SJCRH30 (cell line): Measurements from ENCODE around the gene LIPT1. TPM values are rescaled to one million over a fixed set of nuclear protein-coding genes. Genes with fewer than 3 reads are reported as not detected.
A peak's percentile ranks its signal among the peaks of the same experiment; 100 is the strongest.
"Not testable (repeated sequence)": the region's sequence is repeated elsewhere in the genome, so short reads cannot be mapped to it uniquely, and the experiment has no call there.

ENCODE experiments used
- DNase-seq, 2 experiments: peaks; one replicate each; pipeline ENCODE4 v3.0.0-alpha.2; 2015 to 2020
- H3K27ac ChIP-seq: fragments of 250-450 bp; sonication (Bioruptor Pico); 2 replicates; pipeline ENCODE4 v1.5.1; 2020; ENCODE audit warnings: mild to moderate bottlenecking, moderate library complexity
- H3K27me3 ChIP-seq: fragments of 250-450 bp; sonication (Bioruptor Pico); 2 replicates; pipeline ENCODE4 v1.5.1; 2020; ENCODE audit warnings: mild to moderate bottlenecking, moderate library complexity
- H3K36me3 ChIP-seq: fragments of 250-450 bp; sonication (Bioruptor Pico); 2 replicates; pipeline ENCODE4 v1.5.1; 2020; ENCODE audit warnings: mild to moderate bottlenecking, moderate library complexity
- H3K4me1 ChIP-seq: fragments of 250-450 bp; sonication (Bioruptor Pico); 2 replicates; pipeline ENCODE4 v1.5.1; 2020; ENCODE audit warnings: mild to moderate bottlenecking, moderate library complexity
- H3K4me3 ChIP-seq: fragments of 250-450 bp; sonication (Bioruptor Pico); 2 replicates; pipeline ENCODE4 v1.5.1; 2020; ENCODE audit warnings: mild to moderate bottlenecking, moderate library complexity
- H3K9me3 ChIP-seq: fragments of 250-450 bp; sonication (Bioruptor Pico); replicated peaks from 2 replicates; pipeline ENCODE4 v1.5.1; 2020; ENCODE audit warnings: mild to moderate bottlenecking, moderate library complexity
- total RNA-seq: library from RNA; depleted of rRNA; stranded (reverse); fragments of >200 nt; shearing (Covaris generic); gene quantifications from 2 replicates; pipeline ENCODE4 v1.2.3, GENCODE V29; 2014; rRNA removed

LIPT1 gene
- 7.7 TPM in 2 replicates for total RNA-seq

GRCh38 chr2:99154643-99155536, at the start of gene LIPT1, which contains the start of gene TSGA10:
TSS of gene LIPT1 (plus strand) at chr2:99154967. CDS start at chr2:99161958, 6,991 bp downstream.
TSS of gene TSGA10 (minus strand) at chr2:99154942. CDS start at chr2:99109439, 45,503 bp downstream.
- Histone ChIP-seq H3K9me3 (no peaks in the 10 kb centered on the region), H3K4me3 (peak within 1 kb of the TSS; percentile 89), H3K27ac (peak within 1 kb of the TSS; percentile 59), H3K4me1 (no peaks in the 10 kb centered on the region), H3K27me3 (no peaks in the 10 kb centered on the region), H3K36me3 (no peaks in the 10 kb centered on the region)
- DNase-seq: peak; percentile 91 to 92

DNA sequence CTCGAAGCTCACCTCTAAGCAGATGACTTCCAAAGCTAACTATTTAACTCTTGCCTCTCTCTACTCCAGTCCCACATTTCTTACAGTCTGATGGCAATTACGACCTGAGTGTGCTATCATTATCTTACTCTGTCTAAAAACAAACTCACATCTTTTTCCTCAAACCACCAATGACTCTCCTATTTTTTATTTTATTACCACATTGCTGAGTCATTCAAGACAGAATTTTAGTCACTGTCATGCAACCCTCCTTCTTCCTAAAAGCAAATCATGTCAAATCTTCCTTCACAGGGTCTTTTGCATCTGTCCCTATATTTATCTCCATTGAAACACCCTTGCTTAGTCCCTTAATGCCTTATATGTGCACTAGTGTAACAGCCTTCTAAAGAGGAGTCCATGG, 47.9 kb upstream of the LIPT1 start:
- H3K27ac ChIP-seq: no peak overlapping the region
- DNase-seq: no peak
- H3K36me3 ChIP-seq: no peaks in the 10 kb centered on the region

GRCh38 chr2:99111236-99111635, 43.5 kb upstream of the LIPT1 start:
- Histone ChIP-seq H3K9me3 (no peaks in the 10 kb centered on the region), H3K4me1 (no peaks in the 10 kb centered on the region), H3K27me3 (no peaks in the 10 kb centered on the region), H3K4me3 (no peak overlapping the region), H3K27ac (no peak overlapping the region), H3K36me3 (no peaks in the 10 kb centered on the region)
- DNase-seq: no peak

More for the DNA sequence above, 47.9 kb upstream of the LIPT1 start:
- H3K27me3 ChIP-seq: no peaks in the 10 kb centered on the region
- no peak overlapping the region for H3K4me3 ChIP-seq
- H3K9me3 ChIP-seq: no peaks in the 10 kb centered on the region
- H3K4me1 ChIP-seq: no peaks in the 10 kb centered on the region

GRCh38 chr2:99111945-99112344, 42.8 kb upstream of the LIPT1 start:
- no peaks in the 10 kb centered on the region for H3K9me3 ChIP-seq
- H3K4me3 ChIP-seq: no peak overlapping the region
- no peaks in the 10 kb centered on the region for H3K27me3 ChIP-seq
- H3K36me3 ChIP-seq: no peaks in the 10 kb centered on the region
- no peaks in the 10 kb centered on the region for H3K4me1 ChIP-seq
- no peak for DNase-seq
- no peak overlapping the region for H3K27ac ChIP-seq

DNA sequence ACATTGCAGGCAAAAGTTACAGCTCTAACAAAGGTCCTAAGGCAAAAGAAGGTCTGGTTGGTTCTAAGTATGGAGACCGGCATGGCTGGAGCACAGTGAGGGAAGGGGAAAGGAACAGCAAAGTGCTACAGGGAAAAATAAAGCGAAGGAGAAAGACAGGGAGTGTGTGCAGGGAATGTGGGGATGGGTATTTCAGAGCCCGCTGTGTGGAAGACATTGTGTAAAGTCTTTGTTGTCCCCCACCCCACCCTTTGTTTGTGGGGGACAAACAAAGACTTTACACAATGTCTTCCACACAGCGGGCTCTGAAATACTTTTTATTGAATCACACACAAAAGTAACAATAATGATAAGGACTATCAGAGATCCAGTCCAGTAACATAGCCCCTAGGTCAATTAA, 42.1 kb upstream of the LIPT1 start:
- Histone ChIP-seq H3K4me1 (no peaks in the 10 kb centered on the region), H3K27ac (no peak overlapping the region), H3K4me3 (no peak overlapping the region), H3K27me3 (no peaks in the 10 kb centered on the region), H3K36me3 (no peaks in the 10 kb centered on the region), H3K9me3 (no peaks in the 10 kb centered on the region)
- no peak for DNase-seq

DNA sequence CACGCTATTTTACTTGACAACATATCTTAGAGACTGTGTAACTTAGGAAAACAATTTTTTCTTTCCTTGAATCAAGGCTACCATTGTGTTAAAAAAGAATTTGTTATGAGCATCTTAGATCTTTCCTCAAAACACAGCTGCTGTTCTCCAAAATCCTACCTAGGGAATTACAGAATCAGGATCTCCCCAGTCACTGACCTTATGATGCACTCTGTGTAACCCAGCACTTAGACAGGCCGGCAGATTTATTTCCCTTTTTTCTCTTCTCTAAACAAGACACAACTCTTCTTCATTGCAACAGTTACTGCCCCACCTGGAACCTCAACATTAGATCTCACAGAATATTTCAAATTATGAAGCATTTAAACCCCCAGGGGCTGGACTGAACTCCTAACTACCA, 26.8 kb upstream of the LIPT1 start:
- Histone ChIP-seq H3K27ac (no peak overlapping the region), H3K4me3 (no peak overlapping the region), H3K9me3 (peaks cover 5% of the 10 kb centered on the region; the same call in 1 of the 2 replicates), H3K36me3 (peaks cover 5% of the 10 kb centered on the region; the same call in 1 of the 2 replicates), H3K27me3 (no peaks in the 10 kb centered on the region), H3K4me1 (no peaks in the 10 kb centered on the region)
- DNase-seq: no peak

DNA sequence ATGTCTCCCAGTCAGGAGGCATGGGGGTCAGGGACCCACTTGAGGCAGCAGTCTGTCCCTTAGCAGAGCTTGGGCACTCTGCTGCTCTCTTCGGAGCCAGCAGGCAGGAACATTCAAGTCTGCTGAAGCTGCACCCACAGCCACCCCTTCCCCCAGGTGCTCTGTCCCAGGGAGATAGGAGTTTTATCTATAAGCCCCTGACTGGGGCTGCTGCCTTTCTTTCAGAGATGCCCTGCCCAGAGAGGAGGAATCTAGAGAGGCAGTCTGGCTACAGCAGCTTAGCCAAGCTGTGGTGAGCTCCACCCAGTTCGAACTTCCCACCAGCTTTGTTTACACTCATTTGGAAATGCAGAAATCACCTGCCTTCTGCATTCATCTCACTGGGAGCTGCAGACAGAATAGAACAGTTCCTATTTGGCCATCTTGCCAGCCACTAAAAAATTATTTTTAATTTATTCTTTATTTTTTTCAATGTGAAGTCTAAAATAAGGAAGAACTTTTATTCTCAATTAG, 19.7 kb upstream of the LIPT1 start:
- H3K27me3 ChIP-seq, DNase-seq, H3K9me3 ChIP-seq, H3K4me1 ChIP-seq, H3K36me3 ChIP-seq, H3K4me3 ChIP-seq, H3K27ac ChIP-seq: not testable (repeated sequence)

DNA sequence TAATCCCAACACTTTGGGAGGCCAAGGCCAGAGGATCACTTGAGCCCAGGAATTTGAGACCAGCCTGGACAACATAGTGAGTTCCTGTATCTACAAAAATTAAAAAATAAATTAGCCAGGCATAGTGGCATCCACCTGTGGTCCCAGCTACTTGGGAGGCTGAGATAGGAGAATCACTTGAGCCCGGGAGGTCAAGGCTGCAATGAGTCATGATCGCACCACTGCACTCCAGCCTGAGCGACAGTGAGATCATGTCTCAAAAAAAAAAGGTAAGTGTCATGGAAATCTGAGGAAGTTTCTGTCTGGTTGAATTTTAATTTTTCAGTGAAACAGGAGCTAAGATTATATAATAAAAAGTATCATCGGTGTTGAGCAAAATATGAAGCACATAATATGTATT, 15.8 kb upstream of the LIPT1 start:
- Histone ChIP-seq H3K4me1 (peaks cover 3% of the 10 kb centered on the region), H3K9me3 (no peaks in the 10 kb centered on the region), H3K27me3 (no peaks in the 10 kb centered on the region), H3K4me3 (no peak overlapping the region), H3K27ac (no peak overlapping the region), H3K36me3 (no peaks in the 10 kb centered on the region)
- no peak for DNase-seq

DNA sequence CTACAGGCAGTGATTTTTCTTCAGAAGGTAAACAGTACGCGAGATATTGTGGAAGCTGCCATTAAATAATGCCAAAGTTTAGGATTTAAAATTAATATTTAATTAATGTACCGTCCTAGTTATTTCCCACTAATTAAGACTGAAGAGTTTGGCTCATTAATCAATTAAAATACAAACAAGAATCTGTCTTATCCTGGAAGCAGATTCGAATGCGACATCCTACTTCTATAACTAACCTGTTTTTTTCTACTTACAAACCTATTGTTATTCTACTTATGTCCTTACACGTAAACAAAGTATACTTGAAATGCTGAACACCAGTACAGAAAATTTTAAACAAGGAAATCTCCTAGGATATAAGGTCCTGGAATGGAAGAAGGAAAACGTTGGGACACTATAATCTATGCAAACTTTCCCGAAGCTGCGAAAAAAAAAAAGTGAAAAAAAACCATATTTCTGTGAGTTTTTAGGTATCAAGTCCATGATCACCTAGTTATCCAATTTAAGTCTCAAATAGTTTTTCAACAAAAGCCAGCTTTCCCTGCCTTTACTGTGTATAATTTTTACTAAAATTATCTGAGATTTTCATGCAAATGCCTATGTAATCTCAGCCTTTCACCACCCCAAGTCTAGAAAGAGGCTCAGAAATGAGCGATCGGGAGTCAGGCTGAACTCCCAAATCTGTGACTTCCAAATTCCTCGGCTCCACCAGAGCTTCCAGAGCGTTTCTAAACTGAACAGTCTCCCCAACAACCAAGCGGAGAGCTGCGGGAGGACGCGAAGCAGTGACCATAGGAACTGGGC, 14.5 kb upstream of the LIPT1 start:
- Histone ChIP-seq H3K27me3 (no peaks in the 10 kb centered on the region), H3K9me3 (no peaks in the 10 kb centered on the region), H3K27ac (peak overlapping the region; percentile 32), H3K36me3 (no peaks in the 10 kb centered on the region), H3K4me1 (peaks cover 3% of the 10 kb centered on the region), H3K4me3 (peak overlapping the region; percentile 78)
- DNase-seq: no peak

GRCh38 chr2:99140860-99141109, 14.0 kb upstream of the LIPT1 start:
- H3K36me3 ChIP-seq: no peaks in the 10 kb centered on the region
- H3K9me3 ChIP-seq: no peaks in the 10 kb centered on the region
- peak overlapping the region; percentile 78 for H3K4me3 ChIP-seq
- peak; percentile 64 to 78 for DNase-seq
- peaks cover 3% of the 10 kb centered on the region for H3K4me1 ChIP-seq
- H3K27ac ChIP-seq: peak overlapping the region; percentile 32
- H3K27me3 ChIP-seq: no peaks in the 10 kb centered on the region

DNA sequence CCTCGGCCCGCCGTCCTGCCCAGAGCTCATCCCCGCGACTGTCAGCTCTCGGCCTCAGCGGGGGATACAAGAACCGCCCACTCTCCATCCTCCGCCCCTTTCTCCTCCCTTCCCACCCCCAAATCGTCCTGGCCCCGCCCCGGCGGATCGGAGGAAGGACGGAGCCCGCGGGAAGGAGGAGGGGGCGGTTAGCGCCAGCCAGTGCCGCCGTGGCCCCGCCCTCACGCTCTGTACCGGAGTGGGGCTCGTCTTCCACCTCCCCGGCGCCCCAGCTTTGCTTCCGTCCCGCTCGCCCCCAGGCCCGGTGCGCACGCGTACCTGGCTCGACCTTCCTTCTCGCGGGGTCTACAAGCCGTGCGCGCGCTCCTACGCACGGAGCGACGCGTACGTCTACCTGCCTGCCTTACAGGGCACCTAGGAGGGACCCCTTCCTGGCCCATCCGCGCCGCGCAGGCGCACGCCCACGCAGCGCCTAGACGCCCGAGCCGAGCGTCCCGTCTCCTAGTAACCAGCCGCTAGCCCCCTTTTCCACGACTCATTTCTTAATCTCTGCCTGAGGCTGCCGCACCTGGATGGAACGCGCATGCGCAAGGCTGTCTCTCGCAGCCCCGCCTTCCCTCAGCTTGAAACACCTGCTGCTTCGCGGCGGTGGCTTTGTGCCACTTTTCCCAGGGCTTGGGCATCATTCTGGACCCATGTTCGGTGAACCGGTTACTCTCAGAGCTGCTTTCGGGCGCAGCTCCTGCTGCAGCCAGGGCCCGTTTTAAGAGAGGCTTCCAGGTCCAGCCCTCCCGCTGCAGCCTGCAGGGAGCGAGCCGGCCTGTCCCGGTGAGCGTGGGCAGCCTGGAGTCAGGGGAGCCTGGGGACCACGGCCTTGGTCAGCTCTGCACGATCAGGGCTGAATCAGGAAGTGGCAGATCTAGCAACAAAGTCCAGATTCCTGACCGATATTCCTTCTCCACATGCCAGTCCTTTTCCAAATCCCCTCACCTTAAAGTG, 13.4 kb upstream of the LIPT1 start, which contains the start of gene C2orf15:
Gene C2orf15, plus strand, starts transcription at position 598 of the 999 bp plus-strand sequence. CDS start 8,852 bp downstream, outside the sequence.
- Histone ChIP-seq H3K4me1 (peaks cover 3% of the 10 kb centered on the region), H3K36me3 (no peaks in the 10 kb centered on the region), H3K9me3 (no peaks in the 10 kb centered on the region), H3K27me3 (no peaks in the 10 kb centered on the region), H3K27ac (peak within 1 kb of the TSS; percentile 32), H3K4me3 (peak within 1 kb of the TSS; percentile 78)
- peak; percentile 94 to 95 for DNase-seq

DNA sequence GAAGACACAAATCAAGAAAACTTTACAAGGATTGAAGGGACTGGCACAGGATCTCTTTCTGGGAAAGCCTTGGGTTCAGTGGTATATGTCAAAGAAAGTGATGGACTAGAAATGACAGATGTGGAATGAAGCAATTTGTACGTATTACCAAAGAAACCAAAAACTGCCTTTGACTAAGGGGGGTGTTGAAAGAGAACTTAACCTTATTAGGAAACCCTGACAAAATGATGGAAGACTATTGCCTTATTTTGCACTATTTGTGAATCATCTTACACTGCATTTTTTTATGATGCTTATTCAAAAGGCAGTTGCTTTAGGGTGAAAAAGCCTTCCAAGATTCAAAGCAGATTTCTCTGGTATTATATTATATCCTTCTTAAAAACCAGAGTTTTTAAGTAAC, 4.1 kb upstream of the LIPT1 start:
- Histone ChIP-seq H3K27ac (no peak overlapping the region), H3K36me3 (no peaks in the 10 kb centered on the region), H3K4me3 (no peak overlapping the region), H3K27me3 (no peaks in the 10 kb centered on the region), H3K4me1 (no peaks in the 10 kb centered on the region), H3K9me3 (no peaks in the 10 kb centered on the region)
- no peak for DNase-seq

- DNase-seq: no peak
- Histone ChIP-seq H3K27me3 (no peaks in the 10 kb centered on the region), H3K36me3 (no peaks in the 10 kb centered on the region), H3K9me3 (no peaks in the 10 kb centered on the region), H3K27ac (no peak overlapping the region), H3K4me1 (no peaks in the 10 kb centered on the region), H3K4me3 (no peak overlapping the region)
These were observed 2.4 kb upstream of the LIPT1 start for GRCh38 chr2:99152199-99152895.
